GM19324 (cell line): ENCODE results near the gene FAM110A.
"Not testable (repeated sequence)": the region's sequence is repeated elsewhere in the genome, so short reads cannot be mapped to it uniquely, and the experiment has no call there.

Source experiments
- ATAC-seq: cut with Tn5 transposase; IDR thresholded peaks from one replicate; pipeline ENCODE4 v1.9.1; 2021; ENCODE audit warnings: mild to moderate bottlenecking, moderate library complexity; ENCODE audit not compliant: unreplicated experiment, low FRiP score

FAM110A gene

GRCh38 chr20:833450-834150, at the start of gene FAM110A:
Gene FAM110A (plus strand): TSS chr20:833715. CDS start chr20:844805, 11,090 bp downstream.
- ATAC-seq = peak; percentile 98

- no peak for ATAC-seq
Measured at GRCh38 chr20:787825-788224, 45.7 kb upstream of the FAM110A start.

GRCh38 chr20:791056-791455, 42.5 kb upstream of the FAM110A start:
- no peak for ATAC-seq

- no peak for ATAC-seq
Measured at GRCh38 chr20:792248-792647, 41.3 kb upstream of the FAM110A start.

- no peak for ATAC-seq
Measured at GRCh38 chr20:796921-797320, 36.6 kb upstream of the FAM110A start.

- ATAC-seq = not testable (repeated sequence)
Measured at GRCh38 chr20:798746-799145, 34.8 kb upstream of the FAM110A start.

- not testable (repeated sequence) for ATAC-seq
Measured at GRCh38 chr20:800026-800425, 33.5 kb upstream of the FAM110A start.

GRCh38 chr20:801678-802077, 31.8 kb upstream of the FAM110A start:
- ATAC-seq = no peak

GRCh38 chr20:805713-806112, 27.8 kb upstream of the FAM110A start:
- ATAC-seq = no peak

- not testable (repeated sequence) for ATAC-seq
Measured at GRCh38 chr20:811776-812434, 21.6 kb upstream of the FAM110A start.

GRCh38 chr20:812435-812814, 21.1 kb upstream of the FAM110A start:
- ATAC-seq = not testable (repeated sequence)

- ATAC-seq = no peak
Measured at GRCh38 chr20:813390-813789, 20.1 kb upstream of the FAM110A start.

GRCh38 chr20:815226-815625, 18.3 kb upstream of the FAM110A start:
- ATAC-seq = no peak

- no peak for ATAC-seq
Measured at GRCh38 chr20:815914-816606, 17.5 kb upstream of the FAM110A start.

GRCh38 chr20:818001-818664, 15.4 kb upstream of the FAM110A start:
- ATAC-seq = no peak

GRCh38 chr20:819680-820322, 13.7 kb upstream of the FAM110A start:
- ATAC-seq = no peak

- ATAC-seq = no peak
Measured at GRCh38 chr20:820323-820953, 13.1 kb upstream of the FAM110A start.

- ATAC-seq = no peak
Measured at GRCh38 chr20:821046-821730, 12.3 kb upstream of the FAM110A start.

- ATAC-seq = no peak
Measured at GRCh38 chr20:821731-822065, 11.8 kb upstream of the FAM110A start.
